ENCODE measurements around the gene STARD6. TPM values are rescaled to one million over a fixed set of nuclear protein-coding genes. Genes with fewer than 3 reads are reported as not detected.
"Not testable (repeated sequence)": the region's sequence is repeated elsewhere in the genome, so short reads cannot be mapped to it uniquely, and the experiment has no call there.

Gene STARD6
- not detected for total RNA-seq
- long read RNA-seq = 0 reads

GRCh38 chr18:54357660-54358494 lies at the start of gene STARD6, which contains the start of gene C18orf54:
Gene STARD6, minus strand, starts transcription at chr18:54357858. Its CDS starts 3,285 bp downstream, at chr18:54354573.
Gene C18orf54, plus strand, starts transcription at chr18:54357906. Its CDS starts 2,667 bp downstream, at chr18:54360573.
- DNase-seq (ENCODE audit: low spot score) = peak; percentile 96

- DNase-seq (ENCODE audit: low spot score) = no peak
Measured at GRCh38 chr18:54405290-54405689, 47.6 kb upstream of the STARD6 start.

GRCh38 chr18:54396760-54397159 lies 39.1 kb upstream of the STARD6 start:
- no peak for DNase-seq (ENCODE audit: low spot score)

GRCh38 chr18:54393648-54394294 lies 36.1 kb upstream of the STARD6 start:
- DNase-seq (ENCODE audit: low spot score) = no peak

- DNase-seq (ENCODE audit: low spot score) = no peak
Measured at GRCh38 chr18:54392543-54393023, 34.9 kb upstream of the STARD6 start.

GRCh38 chr18:54390838-54391237 lies 33.2 kb upstream of the STARD6 start:
- no peak for DNase-seq (ENCODE audit: low spot score)

- no peak for DNase-seq (ENCODE audit: low spot score)
Measured at GRCh38 chr18:54389143-54389505, 31.5 kb upstream of the STARD6 start.

GRCh38 chr18:54388203-54389142 lies 30.8 kb upstream of the STARD6 start:
- no peak for DNase-seq (ENCODE audit: low spot score)

- no peak for DNase-seq (ENCODE audit: low spot score)
Measured at GRCh38 chr18:54387631-54388030, 30.0 kb upstream of the STARD6 start.

- DNase-seq (ENCODE audit: low spot score) = not testable (repeated sequence)
Measured at GRCh38 chr18:54386800-54387495, 29.3 kb upstream of the STARD6 start.

- DNase-seq (ENCODE audit: low spot score) = no peak
Measured at GRCh38 chr18:54386043-54386442, 28.4 kb upstream of the STARD6 start.

- no peak for DNase-seq (ENCODE audit: low spot score)
Measured at GRCh38 chr18:54382733-54383252, 25.1 kb upstream of the STARD6 start.

- no peak for DNase-seq (ENCODE audit: low spot score)
Measured at GRCh38 chr18:54382076-54382475, 24.4 kb upstream of the STARD6 start.

GRCh38 chr18:54381640-54382039 lies 24.0 kb upstream of the STARD6 start:
- no peak for DNase-seq (ENCODE audit: low spot score)

GRCh38 chr18:54378057-54378456 lies 20.4 kb upstream of the STARD6 start:
- DNase-seq (ENCODE audit: low spot score) = no peak

- DNase-seq (ENCODE audit: low spot score) = no peak
Measured at GRCh38 chr18:54360406-54360805, 2.7 kb upstream of the STARD6 start.

GRCh38 chr18:54359233-54359632 lies 1.6 kb upstream of the STARD6 start:
- DNase-seq (ENCODE audit: low spot score) = no peak

- no peak for DNase-seq (ENCODE audit: low spot score)
Measured at GRCh38 chr18:54358495-54359040, 910 bp upstream of the STARD6 start.

- DNase-seq (ENCODE audit: low spot score) = no peak
Measured at GRCh38 chr18:54357082-54357659, 487 bp downstream of the STARD6 start.

- no peak for DNase-seq (ENCODE audit: low spot score)
Measured at GRCh38 chr18:54351186-54351585, 6.5 kb downstream of the STARD6 start.
